Mesothelial cell of epicardium (in vitro differentiated cells): Measurements from ENCODE around the gene CDH2. TPM values are rescaled to one million over a fixed set of nuclear protein-coding genes. Genes with fewer than 3 reads are reported as not detected.

Experiments used
- DNase-seq, 2 experiments: peaks; one replicate each; pipeline ENCODE4 v3.0.0; 2021; ENCODE audit warnings: low spot score in 2 of 2; ENCODE audit not compliant: unreplicated experiment in 2 of 2
- H3K27ac Mint-ChIP-seq: 2 replicates; pipeline ENCODE4 v1.8.0; 2021; ENCODE audit warnings: mixed read lengths
- H3K27me3 Mint-ChIP-seq: 2 replicates; pipeline ENCODE4 v1.8.0; 2021; ENCODE audit warnings: low read depth, mixed read lengths
- H3K36me3 Mint-ChIP-seq: 2 replicates; pipeline ENCODE4 v1.8.0; 2021; ENCODE audit warnings: mixed read lengths
- H3K4me1 Mint-ChIP-seq: 2 replicates; pipeline ENCODE4 v1.8.0; 2021; ENCODE audit warnings: mixed read lengths
- H3K4me3 Mint-ChIP-seq: 2 replicates; pipeline ENCODE4 v1.8.0; 2021; ENCODE audit warnings: mild to moderate bottlenecking, moderate library complexity, mixed read lengths
- H3K9me3 Mint-ChIP-seq: 2 replicates; pipeline ENCODE4 v1.8.0; 2021; ENCODE audit warnings: mixed read lengths
- total RNA-seq: library from RNA; stranded (reverse); gene quantifications from 3 replicates; pipeline ENCODE4 v1.2.1, GENCODE V29; 2021
- TF ChIP-seq, protein P1 (sequence below): fragments of 200-600 bp; sonication (generic); IDR thresholded peaks from one replicate; pipeline ENCODE4 v1.5.0; 2021; ENCODE audit warnings: antibody characterized with exemption; ENCODE audit not compliant: unreplicated experiment

Gene CDH2
- total RNA-seq, 1 donor from 2014 or later = 46.6 TPM

- no peak for DNase-seq
- H3K27ac Mint-ChIP-seq = no peak overlapping the region
- H3K4me1 Mint-ChIP-seq = peaks cover 13% of the 10 kb centered on the region
- no peaks in the 10 kb centered on the region for H3K9me3 Mint-ChIP-seq
- H3K36me3 Mint-ChIP-seq = no peaks in the 10 kb centered on the region
- H3K27me3 Mint-ChIP-seq = peaks cover 1% of the 10 kb centered on the region
- TF ChIP-seq, protein P1, sequence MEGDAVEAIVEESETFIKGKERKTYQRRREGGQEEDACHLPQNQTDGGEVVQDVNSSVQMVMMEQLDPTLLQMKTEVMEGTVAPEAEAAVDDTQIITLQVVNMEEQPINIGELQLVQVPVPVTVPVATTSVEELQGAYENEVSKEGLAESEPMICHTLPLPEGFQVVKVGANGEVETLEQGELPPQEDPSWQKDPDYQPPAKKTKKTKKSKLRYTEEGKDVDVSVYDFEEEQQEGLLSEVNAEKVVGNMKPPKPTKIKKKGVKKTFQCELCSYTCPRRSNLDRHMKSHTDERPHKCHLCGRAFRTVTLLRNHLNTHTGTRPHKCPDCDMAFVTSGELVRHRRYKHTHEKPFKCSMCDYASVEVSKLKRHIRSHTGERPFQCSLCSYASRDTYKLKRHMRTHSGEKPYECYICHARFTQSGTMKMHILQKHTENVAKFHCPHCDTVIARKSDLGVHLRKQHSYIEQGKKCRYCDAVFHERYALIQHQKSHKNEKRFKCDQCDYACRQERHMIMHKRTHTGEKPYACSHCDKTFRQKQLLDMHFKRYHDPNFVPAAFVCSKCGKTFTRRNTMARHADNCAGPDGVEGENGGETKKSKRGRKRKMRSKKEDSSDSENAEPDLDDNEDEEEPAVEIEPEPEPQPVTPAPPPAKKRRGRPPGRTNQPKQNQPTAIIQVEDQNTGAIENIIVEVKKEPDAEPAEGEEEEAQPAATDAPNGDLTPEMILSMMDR = no peak
- H3K4me3 Mint-ChIP-seq = no peak overlapping the region
Observed at GRCh38 chr18:28073658-28074057, 103.3 kb downstream of the CDH2 start.

GRCh38 chr18:28071199-28071598 lies 105.7 kb downstream of the CDH2 start:
- no peak overlapping the region for H3K27ac Mint-ChIP-seq
- H3K4me1 Mint-ChIP-seq = no peaks in the 10 kb centered on the region

GRCh38 chr18:28068207-28068606 lies 108.7 kb downstream of the CDH2 start:
- Mint-ChIP-seq H3K27me3 (no peaks in the 10 kb centered on the region), H3K9me3 (peaks cover 14% of the 10 kb centered on the region), H3K27ac (no peak overlapping the region), H3K4me1 (peaks cover 16% of the 10 kb centered on the region), H3K4me3 (no peak overlapping the region), H3K36me3 (peaks cover 1% of the 10 kb centered on the region)
- TF ChIP-seq, protein P1 = no peak
- no peak for DNase-seq

More at GRCh38 chr18:28071199-28071598, 105.7 kb downstream of the CDH2 start:
- DNase-seq = no peak
- Mint-ChIP-seq H3K4me3 (no peak overlapping the region), H3K27me3 (no peaks in the 10 kb centered on the region), H3K36me3 (peaks cover 1% of the 10 kb centered on the region), H3K9me3 (peaks cover 9% of the 10 kb centered on the region)
- TF ChIP-seq, protein P1 = no peak

DNA sequence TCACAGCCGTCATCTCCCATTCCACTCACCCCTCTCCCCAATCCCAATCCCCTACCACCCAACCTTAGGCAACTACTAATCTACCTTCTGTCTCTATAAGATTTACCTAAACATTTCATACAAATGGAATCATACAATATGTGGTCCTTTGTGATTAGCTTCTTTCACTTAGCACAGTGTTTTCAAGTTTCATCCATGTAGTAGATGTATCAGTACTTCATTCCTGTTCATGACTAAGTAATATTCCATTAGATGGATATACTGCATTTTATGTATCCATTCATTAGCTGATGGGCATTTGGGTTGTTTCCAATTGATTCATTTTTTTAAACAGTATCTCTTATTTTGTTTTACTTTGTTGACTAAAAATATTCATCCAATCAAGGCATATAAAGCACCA lies 109.6 kb downstream of the CDH2 start:
- no peak for DNase-seq
- peaks cover 18% of the 10 kb centered on the region for H3K4me1 Mint-ChIP-seq
- H3K9me3 Mint-ChIP-seq = peaks cover 14% of the 10 kb centered on the region
- TF ChIP-seq, protein P1 = no peak
- no peak overlapping the region for H3K27ac Mint-ChIP-seq
- H3K27me3 Mint-ChIP-seq = no peaks in the 10 kb centered on the region
- H3K36me3 Mint-ChIP-seq = peaks cover 1% of the 10 kb centered on the region
- no peak overlapping the region for H3K4me3 Mint-ChIP-seq

GRCh38 chr18:28065793-28066186 lies 111.1 kb downstream of the CDH2 start:
- H3K36me3 Mint-ChIP-seq = peaks cover 1% of the 10 kb centered on the region
- no peak overlapping the region for H3K4me3 Mint-ChIP-seq
- no peak for DNase-seq
- peaks cover 18% of the 10 kb centered on the region for H3K4me1 Mint-ChIP-seq
- no peaks in the 10 kb centered on the region for H3K27me3 Mint-ChIP-seq
- no peak overlapping the region for H3K27ac Mint-ChIP-seq
- TF ChIP-seq, protein P1 = no peak
- peaks cover 24% of the 10 kb centered on the region for H3K9me3 Mint-ChIP-seq
